ENCODE results near the gene DRD3. TPM values are rescaled to one million over a fixed set of nuclear protein-coding genes. Genes with fewer than 3 reads are reported as not detected.

DRD3 gene
- total RNA-seq, 1 donor from 2014 or later, result not detected

- no peak for DNase-seq
Observed at GRCh38 chr3:114120211-114120610, 58.6 kb downstream of the DRD3 start.

GRCh38 chr3:114119776-114120175 lies 59.1 kb downstream of the DRD3 start:
- no peak for DNase-seq

- no peak for DNase-seq
Observed at GRCh38 chr3:114115143-114115542, 63.7 kb downstream of the DRD3 start.

- no peak for DNase-seq
Observed at GRCh38 chr3:114114719-114115118, 64.1 kb downstream of the DRD3 start.

DNA sequence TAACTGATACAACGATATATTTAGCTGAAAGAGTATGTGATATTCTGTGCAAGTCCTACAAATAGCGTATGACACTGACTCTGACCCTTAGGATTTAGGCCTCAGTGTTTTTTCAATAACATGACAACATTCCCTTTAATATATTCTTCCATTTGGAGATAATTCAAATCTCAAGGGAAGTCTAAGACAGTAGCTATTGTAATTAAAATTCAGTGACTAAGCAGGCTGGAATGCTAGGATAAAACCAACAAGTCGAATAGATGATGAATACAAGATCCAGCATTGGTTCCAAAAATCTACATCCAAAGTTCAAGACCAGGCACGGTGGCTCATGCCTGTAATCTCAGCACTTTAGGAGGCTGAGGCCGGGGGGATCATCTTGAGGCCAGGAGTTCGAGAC lies 66.2 kb downstream of the DRD3 start:
- no peak for DNase-seq

- peak; percentile 37 for DNase-seq
Observed at GRCh38 chr3:114111060-114111770, 67.6 kb downstream of the DRD3 start.

- DNase-seq, result no peak
Observed at GRCh38 chr3:114110439-114110838, 68.4 kb downstream of the DRD3 start.

DNA sequence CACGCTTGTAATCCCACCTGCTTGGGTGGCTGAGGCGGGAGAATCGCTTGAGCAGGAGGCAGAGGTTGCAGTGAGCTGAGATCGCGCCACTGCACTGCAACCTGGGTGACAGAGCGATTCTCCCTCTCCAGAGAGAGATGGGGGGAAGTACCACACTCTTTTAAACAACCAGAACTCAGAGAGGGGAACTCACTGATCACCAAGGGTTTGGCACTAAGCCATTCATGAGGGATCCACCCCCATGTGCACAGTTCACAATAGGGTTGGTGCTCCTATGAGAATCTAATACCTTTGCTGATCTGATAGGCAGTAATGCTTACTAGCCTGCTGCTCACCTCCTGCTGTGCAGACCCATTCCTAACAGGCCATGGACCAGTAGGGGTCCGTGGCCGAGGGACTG lies 70.7 kb downstream of the DRD3 start:
- DNase-seq, result no peak

- DNase-seq, result no peak
Observed at GRCh38 chr3:114104414-114104813, 74.4 kb downstream of the DRD3 start.

DNA sequence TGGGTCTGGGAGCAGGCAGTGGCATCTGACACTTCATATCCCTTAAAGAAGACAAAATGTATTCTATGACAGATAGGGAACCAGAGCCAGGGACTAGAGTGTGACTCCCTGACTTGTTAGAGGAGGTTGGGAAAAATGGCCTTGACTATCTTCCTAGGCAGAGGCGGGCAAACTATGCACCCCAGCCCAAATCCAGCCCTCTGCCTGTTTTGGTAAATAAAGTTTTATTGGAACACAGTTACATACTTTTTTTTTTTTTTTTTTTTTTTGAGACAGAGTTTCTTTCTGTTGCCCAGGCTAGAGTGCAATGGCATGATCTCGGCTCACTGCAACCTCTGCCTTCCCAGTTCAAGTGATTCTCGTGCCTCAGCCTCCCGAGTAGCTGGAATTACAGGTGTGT lies 75.0 kb downstream of the DRD3 start:
- no peak for DNase-seq

- DNase-seq, result no peak
Observed at GRCh38 chr3:114103181-114103580, 75.7 kb downstream of the DRD3 start.

- DNase-seq, result no peak
Observed at GRCh38 chr3:114101101-114101500, 77.8 kb downstream of the DRD3 start.

DNA sequence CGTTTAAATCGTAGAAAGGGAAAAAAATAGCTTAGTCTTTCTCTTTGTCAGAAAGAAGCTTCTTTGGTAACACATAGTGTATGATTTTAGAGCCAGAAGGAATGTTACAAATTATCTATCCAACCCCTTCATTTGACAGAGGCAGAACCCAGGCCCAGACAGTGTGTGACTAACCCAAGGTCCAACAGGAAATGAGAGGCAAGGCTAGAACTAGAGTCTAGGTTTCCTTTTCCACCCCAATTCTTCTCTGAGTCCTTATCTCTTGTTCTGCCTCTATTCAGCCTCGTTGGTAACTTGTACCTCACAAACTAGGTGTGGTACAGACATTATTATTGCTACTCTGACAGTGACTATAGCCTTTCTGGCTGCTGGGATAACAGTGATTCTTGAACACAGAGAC lies 83.1 kb downstream of the DRD3 start:
- DNase-seq, result no peak

DNA sequence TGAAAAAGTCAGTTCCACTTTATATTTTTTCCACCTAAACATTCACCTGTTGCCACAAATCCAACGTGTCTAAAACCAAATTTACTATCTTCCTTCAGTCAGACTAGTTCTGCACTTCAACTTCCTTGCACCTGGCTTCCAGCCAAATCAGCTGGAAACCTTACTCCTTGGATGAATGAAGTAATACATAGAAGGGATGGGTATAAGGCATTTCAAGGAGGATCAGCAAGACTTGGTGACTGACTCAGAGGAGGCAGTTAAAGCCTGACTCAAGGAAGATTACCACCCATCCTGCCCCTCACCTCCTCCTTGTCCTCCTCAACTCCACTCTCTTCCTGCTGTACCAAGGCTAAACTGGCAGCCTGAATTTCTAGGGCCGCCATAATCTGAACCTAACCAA lies 85.3 kb downstream of the DRD3 start:
- peak; percentile 38 for DNase-seq

DNA sequence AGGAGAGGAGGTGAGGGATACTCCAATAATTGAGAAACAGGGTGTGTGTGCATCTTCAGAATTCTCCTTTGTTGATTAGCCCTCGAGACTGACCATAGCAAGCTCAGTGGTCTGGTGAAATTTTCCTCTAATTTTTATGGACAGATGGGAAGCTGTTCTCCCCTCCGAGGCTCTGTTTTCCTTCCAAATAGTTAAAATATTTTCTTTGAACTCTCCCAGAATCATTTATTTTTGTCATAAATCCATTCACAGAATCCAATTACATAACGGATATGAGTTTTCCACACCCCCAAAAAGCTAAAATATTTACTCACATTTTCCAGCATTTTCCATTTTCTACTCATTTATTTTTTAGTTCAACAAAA lies 85.9 kb downstream of the DRD3 start:
- DNase-seq, result no peak

GRCh38 chr3:114092151-114093015 lies 86.5 kb downstream of the DRD3 start:
- DNase-seq, result no peak

- DNase-seq, result no peak
Observed at GRCh38 chr3:114089675-114090074, 89.2 kb downstream of the DRD3 start.

GRCh38 chr3:114086356-114086755 lies 92.5 kb downstream of the DRD3 start:
- no peak for DNase-seq

GRCh38 chr3:114083112-114083511 lies 95.7 kb downstream of the DRD3 start:
- DNase-seq, result no peak

- DNase-seq, result no peak
Observed at GRCh38 chr3:114081037-114081436, 97.8 kb downstream of the DRD3 start.

GRCh38 chr3:114080201-114080600 lies 98.7 kb downstream of the DRD3 start:
- no peak for DNase-seq

DNA sequence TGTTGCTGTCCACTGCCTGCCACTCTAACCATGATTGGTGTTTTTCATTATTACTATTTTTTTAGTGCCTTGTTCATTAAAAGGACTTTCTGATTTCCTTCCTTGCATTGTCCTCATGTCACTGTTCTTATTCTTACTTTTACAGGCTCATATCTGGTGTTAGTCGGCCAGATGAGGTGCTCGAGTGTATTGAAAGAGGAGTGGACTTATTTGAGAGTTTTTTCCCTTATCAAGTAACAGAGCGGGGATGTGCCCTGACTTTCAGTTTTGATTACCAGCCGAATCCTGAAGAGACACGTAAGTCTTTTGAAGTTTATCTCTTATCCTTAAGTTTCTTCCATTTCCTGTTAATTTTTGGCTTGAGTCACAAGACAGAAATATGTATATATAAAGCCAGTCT lies 99.1 kb downstream of the DRD3 start:
- DNase-seq, result no peak

DNA sequence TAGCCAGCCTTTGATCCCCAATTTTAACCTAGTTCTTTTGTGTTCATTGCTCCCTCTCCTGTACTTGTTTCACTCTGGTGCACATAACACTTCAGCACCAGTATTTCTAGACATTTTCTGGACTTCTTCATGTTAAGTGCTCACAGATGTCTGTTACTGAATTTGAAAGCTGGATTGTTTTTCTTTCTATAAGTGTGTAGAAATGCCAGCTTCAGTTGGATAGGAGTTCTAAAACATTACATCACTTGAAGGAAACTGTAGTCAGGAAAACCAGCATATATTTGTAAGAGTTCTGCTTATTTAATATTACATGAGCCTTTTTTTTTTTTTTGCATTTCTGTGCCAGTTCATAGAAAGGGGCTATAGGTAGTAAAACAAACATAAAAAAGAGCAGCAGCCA lies 100.7 kb downstream of the DRD3 start:
- peak; percentile 47 for DNase-seq
